OCI-LY7 (cell line): ENCODE results near the gene PFDN4.

Source experiments
- CTCF ChIP-seq: fragments of 200-600 bp; sonication (generic); conservative IDR thresholded peaks from 2 replicates; pipeline ENCODE4 v1.5.1; 2014; ENCODE audit warnings: mild to moderate bottlenecking, antibody characterized with exemption, low read length, moderate library complexity, mixed read lengths
- EZH2phosphoT487 ChIP-seq: fragments of 200-600 bp; sonication (generic); IDR thresholded peaks from 2 replicates; pipeline ENCODE4 v1.6.1; 2018; ENCODE audit warnings: low read depth, borderline replicate concordance, mild to moderate bottlenecking, mixed run types, antibody characterized with exemption, low read length, moderate library complexity, mixed read lengths

GRCh38 chr20:54166987-54167662 lies 40.8 kb upstream of the PFDN4 start:
- TF ChIP-seq CTCF (no peak), EZH2phosphoT487 (no peak)
